Ovary (tissue), 9 donors: ENCODE data around the gene FBXL13. TPM values are rescaled to one million over a fixed set of nuclear protein-coding genes. Genes with fewer than 3 reads are reported as not detected.
A peak's percentile ranks its signal among the peaks of the same experiment; 100 is the strongest.

ENCODE experiments used
- DNase-seq, 5 donors: peaks; one replicate each; pipeline ENCODE4 v3.0.0-alpha.2; 2019 to 2020
- H3K27ac ChIP-seq, 2 donors: fragments of 200-600 bp; one replicate each; pipeline versions ENCODE4 v1.5.1 to v1.8.0; 2019 to 2022
- H3K27me3 ChIP-seq: fragments of 200-600 bp; one replicate; pipeline ENCODE4 v1.8.0; 2022
- H3K36me3 ChIP-seq: fragments of 200-600 bp; sonication (generic); one replicate; pipeline ENCODE4 v1.5.1; 2019
- H3K4me1 ChIP-seq: one replicate; pipeline ENCODE4 v1.8.1; 2013; ENCODE audit warnings: mild to moderate bottlenecking, moderate library complexity; ENCODE audit not compliant: insufficient read depth
- H3K4me3 ChIP-seq: fragments of 200-600 bp; sonication (generic); one replicate; pipeline ENCODE4 v1.5.1; 2017
- H3K9me3 ChIP-seq, 2 donors: fragments of 200-600 bp in 1 of 2; sonication (generic) in 1 of 2; one replicate each; pipeline versions ENCODE4 v1.5.1 to v1.8.1; 2013 to 2019; ENCODE audit warnings: mild to moderate bottlenecking in 1 of 2, moderate library complexity in 1 of 2
- EP300 ChIP-seq: sonication (generic); formaldehyde crosslinking; IDR thresholded peaks from one replicate; pipeline ENCODE4 v1.6.1; 2017; ENCODE audit warnings: antibody characterized with exemption
- POLR2A ChIP-seq: fragments of 450-650 bp; IDR thresholded peaks from one replicate; pipeline ENCODE4 v1.6.1; 2017; ENCODE audit warnings: antibody characterized with exemption, mild to moderate bottlenecking, moderate library complexity
- WGBS, 3 donors: extraction: QIAGEN DNeasy Blood & Tissue Kit in 1 of 3; methylation state at CpG; one replicate each; pipeline versions ENCODE4 v1.1.5 to v1.1.7; 2013 to 2017; 5-methylcytosine and 5-hydroxymethylcytosine counted together
- intact Hi-C, 4 donors: fragments of 100-400 bp; cut with DNase I; formaldehyde crosslinking; loops; one replicate each; pipeline versions ENCODE4 v1.11.0 to v1.15.1; 2022 to 2023
- polyA plus RNA-seq, 2 donors: library from polyadenylated mRNA; stranded (reverse); fragments of 200-250 nt in 1 of 2; fragments of 350-450 nt in 1 of 2; fragmentation: Illumina TruSeq in 1 of 2; extraction: RNeasy Lipid Tissue Mini Kit (QIAGEN cat#74804) in 1 of 2; gene quantifications; one replicate each; pipeline ENCODE4 v1.2.3, GENCODE V29; 2013 to 2014
- total RNA-seq, 7 donors: library from RNA; depleted of rRNA in 2 of 7; stranded (reverse); fragments of >200 nt in 2 of 7; fragmentation: NEBNext Ultra II Directional in 3 of 7; extraction: Animal tissue kit (Norgen Biotek cat#: 25700) in 3 of 7; gene quantifications; one replicate each; pipeline versions ENCODE4 v1.1.0 to v1.2.4, GENCODE V29; 2016 to 2023
- TF ChIP-seq, protein P1 (sequence below), 3 donors: fragments of 450-650 bp in 2 of 3; fragments of 200-600 bp in 1 of 3; IDR thresholded peaks; one replicate each; pipeline versions ENCODE4 v1.5.1 to v1.8.0; 2016 to 2022; ENCODE audit warnings: antibody characterized with exemption in 3 of 3, mild to moderate bottlenecking in 1 of 3
- donor health status: DM: no; HTN: no; CAD: no; lungs with moderate emphysema.
- donor health status: DM: no; HTN: no; CAD: no.
- donor health status: Bipolar disorder and iron deficiency.
- donor health status: DM: yes; HTN: yes; CAD: no.
- donor health status: DM: no; HTN: no; CAD: no.
- donor health status: DM: yes; HTN: yes; CAD: no.

FBXL13 gene
- total and polyA plus RNA-seq, 9 donors = 1.1 to 13.3 (median 6.0) TPM

DNA sequence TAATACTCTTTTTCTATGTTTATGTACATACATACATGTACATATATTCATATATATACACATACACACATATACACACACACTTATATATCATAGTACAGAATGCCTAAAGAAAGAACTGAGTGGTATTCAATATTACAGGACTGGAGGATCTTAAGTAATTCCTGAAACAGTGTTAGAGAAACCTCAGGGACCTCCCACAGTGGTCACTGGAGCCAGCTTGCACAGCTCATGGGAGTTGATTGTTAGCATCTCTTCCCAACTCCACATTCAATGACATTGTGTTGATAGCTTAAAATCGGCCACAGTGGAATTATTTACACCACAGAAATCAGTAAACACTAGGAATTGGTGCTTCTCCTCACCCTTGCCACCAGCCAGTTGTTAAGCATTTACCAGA lies 155.8 kb downstream of the FBXL13 start:
- peaks cover 10% of the 10 kb centered on the region for H3K4me1 ChIP-seq
- H3K4me3 ChIP-seq = no peak overlapping the region
- DNase-seq = no peak
- TF ChIP-seq POLR2A (no peak), EP300 (no peak)
- TF ChIP-seq, protein P1, sequence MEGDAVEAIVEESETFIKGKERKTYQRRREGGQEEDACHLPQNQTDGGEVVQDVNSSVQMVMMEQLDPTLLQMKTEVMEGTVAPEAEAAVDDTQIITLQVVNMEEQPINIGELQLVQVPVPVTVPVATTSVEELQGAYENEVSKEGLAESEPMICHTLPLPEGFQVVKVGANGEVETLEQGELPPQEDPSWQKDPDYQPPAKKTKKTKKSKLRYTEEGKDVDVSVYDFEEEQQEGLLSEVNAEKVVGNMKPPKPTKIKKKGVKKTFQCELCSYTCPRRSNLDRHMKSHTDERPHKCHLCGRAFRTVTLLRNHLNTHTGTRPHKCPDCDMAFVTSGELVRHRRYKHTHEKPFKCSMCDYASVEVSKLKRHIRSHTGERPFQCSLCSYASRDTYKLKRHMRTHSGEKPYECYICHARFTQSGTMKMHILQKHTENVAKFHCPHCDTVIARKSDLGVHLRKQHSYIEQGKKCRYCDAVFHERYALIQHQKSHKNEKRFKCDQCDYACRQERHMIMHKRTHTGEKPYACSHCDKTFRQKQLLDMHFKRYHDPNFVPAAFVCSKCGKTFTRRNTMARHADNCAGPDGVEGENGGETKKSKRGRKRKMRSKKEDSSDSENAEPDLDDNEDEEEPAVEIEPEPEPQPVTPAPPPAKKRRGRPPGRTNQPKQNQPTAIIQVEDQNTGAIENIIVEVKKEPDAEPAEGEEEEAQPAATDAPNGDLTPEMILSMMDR (IDR thresholded peaks at IDR 0.05) = no peak
- 0 to 11% (median 5%) methylated on average over 1 of the region's 1 CpG for WGBS, 3 donors
- H3K9me3 ChIP-seq = no peaks in the 10 kb centered on the region
- H3K27me3 ChIP-seq = no peaks in the 10 kb centered on the region
- H3K36me3 ChIP-seq = no peaks in the 10 kb centered on the region
- H3K27ac ChIP-seq = peak overlapping the region in 1 of 2 donors; percentile 46
- intact Hi-C loops = loop anchor here in 1 of 4 donors (10.0 kb wide), 1 partner anchor 136 kb away; no protein-coding TSS in a partner anchor

DNA sequence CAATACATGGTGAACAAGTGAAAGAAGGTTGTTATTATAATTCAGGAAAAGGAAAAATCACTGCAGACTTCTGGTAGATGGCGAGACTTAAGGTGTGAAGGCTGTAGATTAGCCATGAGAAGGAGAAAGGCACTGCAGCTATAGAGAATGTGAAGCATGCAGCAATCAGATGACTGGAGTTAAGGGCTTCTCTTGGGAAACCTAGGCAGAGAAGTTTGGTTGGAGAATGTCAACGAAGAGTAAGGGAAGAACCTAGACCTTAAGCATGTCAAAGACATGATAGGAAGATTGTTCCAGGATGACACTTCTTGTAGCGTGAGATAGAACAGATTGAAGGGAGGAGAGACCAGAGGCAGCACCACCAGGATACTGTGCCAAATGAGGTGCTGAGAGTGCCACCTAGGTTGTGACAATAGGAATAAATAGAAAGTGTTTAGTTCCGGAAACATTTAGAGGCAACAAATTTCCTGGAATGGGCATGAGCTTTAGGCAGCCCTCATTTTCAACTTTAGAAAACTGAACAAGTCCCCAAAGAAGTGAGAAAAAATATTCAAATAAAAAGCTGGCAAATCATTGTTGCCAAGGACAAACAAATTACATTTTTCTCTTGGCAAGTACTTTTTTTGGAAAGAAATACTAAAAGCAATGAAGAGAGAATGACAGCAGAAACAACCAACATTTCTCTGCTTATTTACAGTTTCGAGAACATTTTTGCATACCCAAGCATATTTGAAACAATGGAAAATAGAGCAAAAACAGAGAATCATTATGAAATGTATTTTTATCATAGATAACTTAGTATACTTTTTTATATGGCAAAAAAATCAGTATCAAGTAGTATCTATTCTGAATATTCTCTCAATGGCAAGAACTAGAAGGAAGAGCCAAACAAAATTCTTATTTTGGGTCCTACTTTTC lies 156.9 kb downstream of the FBXL13 start:
- Histone ChIP-seq H3K4me3 (no peak overlapping the region), H3K27ac (peak overlapping the region in 1 of 2 donors; percentile 46), H3K9me3 (no peaks in the 10 kb centered on the region), H3K4me1 (peaks cover 10% of the 10 kb centered on the region), H3K36me3 (no peaks in the 10 kb centered on the region), H3K27me3 (no peaks in the 10 kb centered on the region)
- 78 to 85% (median 83%) methylated on average over 5 of the region's 5 CpGs for WGBS, 3 donors
- DNase-seq = no peak
- intact Hi-C loops = loop anchor here in 1 of 4 donors (10.0 kb wide), 1 partner anchor 137 kb away; no protein-coding TSS in a partner anchor
- TF ChIP-seq EP300 (no peak), POLR2A (no peak)
- TF ChIP-seq, protein P1 (IDR thresholded peaks at IDR 0.05) = no peak

DNA sequence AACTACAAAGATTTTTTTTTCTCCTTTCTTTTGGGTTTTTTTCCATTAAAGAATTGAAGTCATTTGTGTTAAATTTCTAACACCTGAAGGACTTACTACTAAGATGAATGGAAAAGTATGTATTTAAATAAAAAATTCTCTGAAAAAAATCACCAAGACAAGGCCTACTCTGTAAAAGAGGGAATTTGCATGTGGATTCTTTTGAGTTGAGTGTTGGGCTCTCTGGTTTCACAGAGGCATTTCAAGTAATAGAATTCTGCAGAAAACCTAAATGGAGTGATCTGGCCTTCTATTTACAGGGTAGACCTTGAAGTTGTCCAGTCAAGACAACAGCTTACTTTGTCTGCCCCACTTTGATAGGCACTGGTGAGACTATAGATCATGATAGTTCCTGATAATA lies 157.7 kb downstream of the FBXL13 start:
- TF ChIP-seq EP300 (no peak), POLR2A (no peak)
- TF ChIP-seq, protein P1 (IDR thresholded peaks at IDR 0.05) = no peak
- H3K9me3 ChIP-seq = no peaks in the 10 kb centered on the region
- H3K4me1 ChIP-seq = peaks cover 10% of the 10 kb centered on the region
- intact Hi-C loops = loop anchor here in 1 of 4 donors (10.0 kb wide), 1 partner anchor 138 kb away; no protein-coding TSS in a partner anchor
- peak overlapping the region in 1 of 2 donors; percentile 46 for H3K27ac ChIP-seq
- no peak overlapping the region for H3K4me3 ChIP-seq
- no peaks in the 10 kb centered on the region for H3K36me3 ChIP-seq
- no peaks in the 10 kb centered on the region for H3K27me3 ChIP-seq
- no peak for DNase-seq

DNA sequence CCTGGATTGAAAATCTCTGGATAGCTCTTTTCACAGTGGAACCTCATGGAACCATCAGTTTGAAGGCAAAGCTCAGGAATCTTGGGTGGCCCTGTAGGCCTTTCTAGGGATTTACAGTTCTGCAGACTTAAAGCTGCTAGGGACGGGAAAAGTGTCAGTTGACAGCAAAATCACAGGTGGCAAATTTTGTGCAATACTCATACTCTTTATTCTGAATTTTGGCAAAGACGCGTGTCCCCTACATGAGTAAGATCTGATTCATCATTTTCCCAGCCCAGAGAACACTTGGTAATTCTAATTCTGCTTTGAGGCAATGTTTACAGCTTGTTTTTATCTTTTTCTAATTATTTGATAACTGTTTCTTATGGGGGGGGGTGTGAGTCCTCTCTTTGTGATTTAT lies 158.2 kb downstream of the FBXL13 start:
- H3K9me3 ChIP-seq = no peaks in the 10 kb centered on the region
- TF ChIP-seq, protein P1 (IDR thresholded peaks at IDR 0.05) = no peak
- TF ChIP-seq EP300 (no peak), POLR2A (no peak)
- H3K4me1 ChIP-seq = peaks cover 10% of the 10 kb centered on the region
- intact Hi-C loops = loop anchor here in 1 of 4 donors (10.0 kb wide), 1 partner anchor 138 kb away; no protein-coding TSS in a partner anchor
- H3K27me3 ChIP-seq = no peaks in the 10 kb centered on the region
- H3K27ac ChIP-seq = peak overlapping the region in 1 of 2 donors; percentile 28
- no peak for DNase-seq
- WGBS, 3 donors = 70 to 84% (median 79%) methylated on average over 3 of the region's 3 CpGs
- no peaks in the 10 kb centered on the region for H3K36me3 ChIP-seq
- H3K4me3 ChIP-seq = no peak overlapping the region
